Colonic mucosa (tissue), 4 donors: ENCODE measurements around the gene DDX54. TPM values are rescaled to one million over a fixed set of nuclear protein-coding genes. Genes with fewer than 3 reads are reported as not detected.
"Not testable (repeated sequence)": the region's sequence is repeated elsewhere in the genome, so short reads cannot be mapped to it uniquely, and the experiment has no call there.

Experiments used
- DNase-seq: peaks from one replicate; pipeline ENCODE4 v3.0.0-alpha.2; 2020
- H3K27ac ChIP-seq: fragments of 200-600 bp; one replicate; pipeline ENCODE4 v1.8.0; 2021
- H3K27me3 ChIP-seq: fragments of 200-600 bp; one replicate; pipeline ENCODE4 v1.8.0; 2021
- H3K36me3 ChIP-seq: fragments of 200-600 bp; one replicate; pipeline ENCODE4 v1.8.0; 2021
- H3K4me1 ChIP-seq: fragments of 200-600 bp; one replicate; pipeline ENCODE4 v1.8.0; 2021; ENCODE audit warnings: mild to moderate bottlenecking
- H3K4me3 ChIP-seq: fragments of 200-600 bp; one replicate; pipeline ENCODE4 v1.8.0; 2021
- H3K9ac ChIP-seq, 2 donors: one replicate each; pipeline ENCODE4 v1.7.0; 2013; ENCODE audit warnings: control low read depth in 2 of 2, low read depth in 2 of 2, low read length in 2 of 2
- H3K9me3 ChIP-seq: fragments of 200-600 bp; one replicate; pipeline ENCODE4 v1.8.0; 2021
- intact Hi-C: fragments of 100-400 bp; cut with DNase I; formaldehyde crosslinking; loops from one replicate; pipeline ENCODE4 v1.14.1; 2022
- total RNA-seq, 2 donors: library from RNA; stranded (reverse); fragmentation: NEBNext Ultra II Directional in 1 of 2; extraction: Animal tissue kit (Norgen Biotek cat#: 25700) in 1 of 2; gene quantifications; one replicate each; pipeline ENCODE4 v1.2.1, GENCODE V29; 2021
- TF ChIP-seq, protein P1 (sequence below): fragments of 200-600 bp; IDR thresholded peaks from one replicate; pipeline ENCODE4 v1.8.0; 2022; ENCODE audit warnings: antibody characterized with exemption, mild to moderate bottlenecking
- donor health status: healthy.
- donor health status: DM: no; HTN: no; CAD: no.
- donor health status: DM: no; HTN: no; CAD: no.

The DDX54 gene
- total RNA-seq, 2 donors from 2014 or later: 54.8 to 98.3 TPM

DNA sequence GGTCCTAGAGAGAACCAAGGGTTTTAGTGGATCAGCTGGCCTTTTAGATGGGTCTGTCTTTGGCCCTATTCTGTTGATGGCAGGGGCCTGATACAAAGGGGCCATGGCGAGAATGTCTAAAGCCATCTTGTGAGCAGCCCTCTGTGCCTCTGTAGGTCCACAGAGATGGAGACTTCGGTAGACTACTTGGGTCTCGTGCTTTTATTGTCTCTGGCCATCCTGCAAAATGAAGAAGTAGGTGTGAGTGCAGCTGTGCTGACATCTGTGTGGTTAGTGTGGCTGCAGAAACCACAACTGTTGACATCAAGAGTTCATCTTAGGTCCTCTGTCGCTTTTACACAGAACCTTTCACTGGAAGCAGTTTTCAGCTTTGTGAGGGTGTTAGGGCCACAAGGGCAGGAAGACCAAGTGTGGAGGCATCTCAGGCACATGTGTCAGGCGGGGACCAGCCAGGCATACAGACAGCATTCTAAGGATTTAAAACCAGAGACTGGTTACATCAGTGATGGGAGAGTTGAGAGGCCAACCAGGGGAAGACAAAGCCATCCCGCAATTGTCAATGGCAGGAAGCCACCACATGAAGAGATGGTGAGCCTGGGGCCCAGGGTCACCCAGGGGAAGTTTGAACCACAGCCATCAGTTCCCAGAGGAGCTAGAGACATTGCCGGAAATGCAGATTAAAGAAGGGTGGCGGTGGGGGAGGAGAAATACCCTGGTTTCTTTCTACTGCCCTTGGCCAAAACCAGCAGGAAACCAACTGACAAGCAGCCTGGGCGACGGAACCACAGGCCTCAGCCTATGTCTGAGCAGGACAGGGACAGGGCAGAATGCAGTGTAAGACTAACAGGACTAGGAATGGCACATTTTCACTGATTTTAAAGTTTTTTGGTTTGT lies 23.0 kb upstream of the DDX54 start:
- Histone ChIP-seq H3K36me3 (no peaks in the 10 kb centered on the region), H3K9ac (peak overlapping the region in 1 of 2 donors; percentile 4), H3K27ac (peak overlapping the region; percentile 47), H3K4me3 (no peak overlapping the region), H3K27me3 (no peaks in the 10 kb centered on the region), H3K9me3 (no peaks in the 10 kb centered on the region), H3K4me1 (no peaks in the 10 kb centered on the region)
- DNase-seq: peak; percentile 54
- TF ChIP-seq, protein P1, sequence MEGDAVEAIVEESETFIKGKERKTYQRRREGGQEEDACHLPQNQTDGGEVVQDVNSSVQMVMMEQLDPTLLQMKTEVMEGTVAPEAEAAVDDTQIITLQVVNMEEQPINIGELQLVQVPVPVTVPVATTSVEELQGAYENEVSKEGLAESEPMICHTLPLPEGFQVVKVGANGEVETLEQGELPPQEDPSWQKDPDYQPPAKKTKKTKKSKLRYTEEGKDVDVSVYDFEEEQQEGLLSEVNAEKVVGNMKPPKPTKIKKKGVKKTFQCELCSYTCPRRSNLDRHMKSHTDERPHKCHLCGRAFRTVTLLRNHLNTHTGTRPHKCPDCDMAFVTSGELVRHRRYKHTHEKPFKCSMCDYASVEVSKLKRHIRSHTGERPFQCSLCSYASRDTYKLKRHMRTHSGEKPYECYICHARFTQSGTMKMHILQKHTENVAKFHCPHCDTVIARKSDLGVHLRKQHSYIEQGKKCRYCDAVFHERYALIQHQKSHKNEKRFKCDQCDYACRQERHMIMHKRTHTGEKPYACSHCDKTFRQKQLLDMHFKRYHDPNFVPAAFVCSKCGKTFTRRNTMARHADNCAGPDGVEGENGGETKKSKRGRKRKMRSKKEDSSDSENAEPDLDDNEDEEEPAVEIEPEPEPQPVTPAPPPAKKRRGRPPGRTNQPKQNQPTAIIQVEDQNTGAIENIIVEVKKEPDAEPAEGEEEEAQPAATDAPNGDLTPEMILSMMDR: no peak
- intact Hi-C loops: no loop called here

DNA sequence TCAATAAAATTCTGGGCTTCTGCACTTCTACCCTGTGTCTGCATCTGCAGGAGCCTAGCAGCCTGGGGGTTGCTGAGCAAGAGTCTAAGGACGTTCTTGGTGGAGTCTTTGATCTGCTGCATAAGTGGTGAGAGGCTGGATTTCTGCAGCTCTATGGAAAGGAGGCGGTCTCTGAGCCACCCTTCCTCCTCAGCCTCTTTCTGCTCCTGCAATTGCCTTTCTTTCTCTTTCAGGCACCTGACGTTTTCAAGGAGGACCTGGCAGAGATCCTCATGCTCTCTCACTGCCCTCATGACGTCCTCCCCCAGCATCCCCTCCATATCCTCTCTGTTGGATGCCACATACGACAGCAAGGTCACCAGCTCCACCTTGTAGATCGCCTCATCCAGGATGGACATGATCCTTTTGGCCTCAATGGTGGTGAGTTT lies 22.3 kb upstream of the DDX54 start:
- Histone ChIP-seq H3K27me3 (no peaks in the 10 kb centered on the region), H3K27ac (peak overlapping the region; percentile 47), H3K36me3 (no peaks in the 10 kb centered on the region), H3K9ac (no peak overlapping the region), H3K4me1 (no peaks in the 10 kb centered on the region), H3K9me3 (no peaks in the 10 kb centered on the region), H3K4me3 (no peak overlapping the region)
- TF ChIP-seq, protein P1: no peak
- intact Hi-C loops: no loop called here
- DNase-seq: no peak

DNA sequence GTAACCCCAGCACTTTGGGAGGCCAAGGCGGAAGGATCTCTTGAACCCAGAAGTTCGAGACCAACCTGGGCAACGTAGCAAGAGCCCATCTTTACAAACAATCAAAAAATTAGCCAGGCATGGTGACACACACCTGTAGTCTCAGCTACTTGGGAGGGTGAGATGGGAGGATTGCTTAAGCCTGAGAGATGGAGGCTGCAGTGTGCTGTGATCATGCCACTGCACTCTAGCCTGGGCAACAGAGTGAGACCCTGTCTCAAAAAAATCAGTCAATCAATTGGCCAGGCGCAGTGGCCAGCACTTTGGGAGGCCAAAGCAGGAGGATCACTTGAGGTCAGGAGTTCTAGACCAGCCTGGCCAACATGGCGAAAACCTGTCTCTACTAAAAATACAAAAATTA lies 21.5 kb upstream of the DDX54 start:
- H3K27me3 ChIP-seq, intact Hi-C loops, H3K4me1 ChIP-seq, H3K9ac ChIP-seq, DNase-seq, H3K27ac ChIP-seq, H3K4me3 ChIP-seq, H3K9me3 ChIP-seq, H3K36me3 ChIP-seq: not testable (repeated sequence)

DNA sequence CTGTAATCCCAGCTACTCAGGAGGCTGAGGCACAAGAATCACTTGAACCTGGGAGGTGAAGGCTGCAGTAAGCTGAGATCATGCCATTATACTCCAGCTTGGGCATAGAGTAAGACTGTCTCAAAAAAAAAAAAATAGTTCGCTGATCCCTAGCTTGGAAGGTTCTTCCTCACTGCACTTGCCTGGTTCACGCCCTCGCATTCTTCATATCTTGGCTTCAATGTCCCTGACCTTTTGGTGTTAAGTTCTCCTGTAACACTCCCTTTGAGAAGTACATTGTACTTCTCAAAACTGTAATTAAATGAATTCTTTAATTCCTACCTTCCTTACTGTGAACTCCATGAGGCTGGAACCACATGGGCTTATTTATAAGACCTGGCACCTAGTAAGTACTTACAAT lies 19.5 kb upstream of the DDX54 start:
- DNase-seq: no peak

DNA sequence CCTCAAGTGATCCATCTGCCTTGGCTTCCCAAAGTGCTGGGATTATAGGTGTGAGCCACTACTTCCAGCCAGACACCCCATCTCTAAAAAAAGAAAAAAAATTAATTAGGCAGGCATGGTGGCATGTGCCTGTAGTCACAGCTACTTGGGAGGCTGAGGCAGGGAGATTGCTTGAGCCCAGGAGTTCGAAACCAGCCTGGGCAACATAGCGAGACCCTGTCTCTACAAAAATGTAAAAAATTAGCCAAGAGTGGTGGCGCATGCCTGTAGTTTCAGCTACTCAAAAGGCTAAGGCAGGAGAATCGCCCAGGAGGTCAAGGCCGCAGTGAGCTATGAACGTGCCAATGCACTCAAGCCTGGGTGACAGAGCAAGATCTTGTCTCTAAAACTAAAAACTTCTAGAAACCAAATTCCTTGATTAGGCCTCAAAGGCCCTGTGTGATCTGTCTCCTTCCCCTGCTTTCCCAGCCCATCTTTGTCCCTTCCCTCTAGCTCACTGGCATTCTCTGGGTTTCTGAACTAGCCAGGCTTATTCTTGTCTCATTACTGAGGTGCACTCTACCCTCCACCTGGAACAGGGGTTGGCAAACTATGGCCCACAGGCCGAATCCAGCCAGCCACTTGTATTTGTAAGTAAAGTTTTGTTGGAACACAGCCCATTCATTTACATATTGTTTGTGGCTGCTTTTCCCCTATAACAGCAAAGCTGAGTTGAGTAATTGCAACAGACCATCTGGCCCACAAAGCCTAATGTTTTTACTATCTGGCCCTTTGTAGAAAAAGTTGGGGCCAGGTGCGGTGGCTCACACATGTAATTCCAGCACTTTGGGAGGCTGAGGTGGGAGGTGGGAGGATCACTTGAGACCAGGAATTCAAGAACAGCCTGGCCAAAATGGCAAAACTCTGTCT lies 18.8 kb upstream of the DDX54 start:
- no peaks in the 10 kb centered on the region for H3K27me3 ChIP-seq

More for the DNA sequence above, 19.5 kb upstream of the DDX54 start:
- Histone ChIP-seq H3K9me3 (no peaks in the 10 kb centered on the region), H3K27me3 (no peaks in the 10 kb centered on the region), H3K9ac (no peak overlapping the region), H3K4me3 (no peak overlapping the region), H3K36me3 (no peaks in the 10 kb centered on the region), H3K27ac (no peak overlapping the region), H3K4me1 (no peaks in the 10 kb centered on the region)
- intact Hi-C loops: no loop called here
- TF ChIP-seq, protein P1: no peak

More for the DNA sequence above, 18.8 kb upstream of the DDX54 start:
- no peaks in the 10 kb centered on the region for H3K9me3 ChIP-seq
- H3K4me1 ChIP-seq: no peaks in the 10 kb centered on the region
- intact Hi-C loops: no loop called here
- H3K9ac ChIP-seq: no peak overlapping the region
- H3K36me3 ChIP-seq: no peaks in the 10 kb centered on the region
- TF ChIP-seq, protein P1: no peak
- no peak overlapping the region for H3K4me3 ChIP-seq
- H3K27ac ChIP-seq: no peak overlapping the region
- no peak for DNase-seq
